Measurements from ENCODE around the gene KIF5C. TPM values are rescaled to one million over a fixed set of nuclear protein-coding genes. Genes with fewer than 3 reads are reported as not detected.

Gene KIF5C
- total RNA-seq, 1 experiment from 2014 or later, result 0.87 TPM

- H3K36me3 Mint-ChIP-seq (ENCODE audit: insufficient read depth, unreplicated experiment), result no peaks in the 10 kb centered on the region
- intact Hi-C loops (cut with micrococcal nuclease; ENCODE audit: unreplicated experiment), result no loop called here
- H3K27ac Mint-ChIP-seq (ENCODE audit: unreplicated experiment), result no peak overlapping the region
- CTCF ChIA-PET, result no interaction called here
- no peak for TF ChIP-seq CTCF (IDR thresholded peaks at IDR 0.05; ENCODE audit: unreplicated experiment)
- peaks cover 31% of the 10 kb centered on the region for H3K27me3 Mint-ChIP-seq (ENCODE audit: unreplicated experiment)
- BruUV-seq (replicated peaks), result no TSS peak
- H3K4me3 Mint-ChIP-seq (ENCODE audit: low read depth, unreplicated experiment), result no peak overlapping the region
- H3K9me3 Mint-ChIP-seq (ENCODE audit: low read depth, unreplicated experiment), result no peaks in the 10 kb centered on the region
- DNase-seq, result no peak
- no peaks in the 10 kb centered on the region for H3K4me1 Mint-ChIP-seq (ENCODE audit: low read depth, unreplicated experiment)
Measured at GRCh38 chr2:148967578-148967977, 92.6 kb downstream of the KIF5C start.

GRCh38 chr2:148968301-148968700 lies 93.3 kb downstream of the KIF5C start:
- Mint-ChIP-seq H3K27ac (ENCODE audit: unreplicated experiment) (no peak overlapping the region), H3K4me3 (ENCODE audit: low read depth, unreplicated experiment) (no peak overlapping the region), H3K4me1 (ENCODE audit: low read depth, unreplicated experiment) (no peaks in the 10 kb centered on the region), H3K9me3 (ENCODE audit: low read depth, unreplicated experiment) (no peaks in the 10 kb centered on the region), H3K36me3 (ENCODE audit: insufficient read depth, unreplicated experiment) (no peaks in the 10 kb centered on the region), H3K27me3 (ENCODE audit: unreplicated experiment) (peaks cover 24% of the 10 kb centered on the region)
- no TSS peak for BruUV-seq (replicated peaks)
- intact Hi-C loops (cut with micrococcal nuclease; ENCODE audit: unreplicated experiment), result no loop called here
- TF ChIP-seq CTCF (IDR thresholded peaks at IDR 0.05; ENCODE audit: unreplicated experiment), result no peak
- no peak for DNase-seq
- CTCF ChIA-PET, result interaction anchor here (0.6 kb wide), 1 partner anchor 20 kb away, joined by 4 read pairs; no protein-coding TSS in a partner anchor

- CTCF ChIA-PET, result interaction anchor here (0.6 kb wide), 1 partner anchor 19 kb away, joined by 4 read pairs; no protein-coding TSS in a partner anchor
- intact Hi-C loops (cut with micrococcal nuclease; ENCODE audit: unreplicated experiment), result no loop called here
- TF ChIP-seq CTCF (IDR thresholded peaks at IDR 0.05; ENCODE audit: unreplicated experiment), result no peak
- no peak for DNase-seq
- Mint-ChIP-seq H3K27ac (ENCODE audit: unreplicated experiment) (no peak overlapping the region), H3K9me3 (ENCODE audit: low read depth, unreplicated experiment) (no peaks in the 10 kb centered on the region), H3K4me1 (ENCODE audit: low read depth, unreplicated experiment) (no peaks in the 10 kb centered on the region), H3K27me3 (ENCODE audit: unreplicated experiment) (peaks cover 19% of the 10 kb centered on the region), H3K36me3 (ENCODE audit: insufficient read depth, unreplicated experiment) (no peaks in the 10 kb centered on the region), H3K4me3 (ENCODE audit: low read depth, unreplicated experiment) (no peak overlapping the region)
- no TSS peak for BruUV-seq (replicated peaks)
Measured at GRCh38 chr2:148968776-148969319, 93.8 kb downstream of the KIF5C start.

GRCh38 chr2:148969659-148970061 lies 94.6 kb downstream of the KIF5C start:
- DNase-seq, result no peak
- Mint-ChIP-seq H3K9me3 (ENCODE audit: low read depth, unreplicated experiment) (no peaks in the 10 kb centered on the region), H3K27ac (ENCODE audit: unreplicated experiment) (no peak overlapping the region), H3K4me3 (ENCODE audit: low read depth, unreplicated experiment) (no peak overlapping the region), H3K4me1 (ENCODE audit: low read depth, unreplicated experiment) (no peaks in the 10 kb centered on the region), H3K27me3 (ENCODE audit: unreplicated experiment) (peaks cover 10% of the 10 kb centered on the region), H3K36me3 (ENCODE audit: insufficient read depth, unreplicated experiment) (no peaks in the 10 kb centered on the region)
- intact Hi-C loops (cut with micrococcal nuclease; ENCODE audit: unreplicated experiment), result no loop called here
- no TSS peak for BruUV-seq (replicated peaks)
- CTCF ChIA-PET, result no interaction called here
- TF ChIP-seq CTCF (IDR thresholded peaks at IDR 0.05; ENCODE audit: unreplicated experiment), result no peak

Measured in Calu3 (cell line).